OCI-M2 (cell line): Measurements from ENCODE around the gene IL3RA.
"Not testable (repeated sequence)": the region's sequence is repeated elsewhere in the genome, so short reads cannot be mapped to it uniquely, and the experiment has no call there.

Experiments used
- DNase-seq: peaks from one replicate; lab custom pipeline; 2025; ENCODE audit not compliant: unreplicated experiment; lab: John Stamatoyannopoulos, UW

The IL3RA gene

GRCh38 chrX:1397441-1398270 is 61.1 kb downstream of the IL3RA start:
- DNase-seq, result no peak

GRCh38 chrX:1398431-1399340 is 62.1 kb downstream of the IL3RA start:
- no peak for DNase-seq

- DNase-seq, result no peak
Measured at GRCh38 chrX:1400049-1400448, 63.5 kb downstream of the IL3RA start.

GRCh38 chrX:1400742-1401471 is 64.3 kb downstream of the IL3RA start:
- no peak for DNase-seq

GRCh38 chrX:1401611-1402430 is 65.2 kb downstream of the IL3RA start:
- no peak for DNase-seq

- DNase-seq, result no peak
Measured at GRCh38 chrX:1403228-1403627, 66.6 kb downstream of the IL3RA start.

- not testable (repeated sequence) for DNase-seq
Measured at GRCh38 chrX:1403867-1404266, 67.3 kb downstream of the IL3RA start.

GRCh38 chrX:1405769-1406168 is 69.2 kb downstream of the IL3RA start:
- not testable (repeated sequence) for DNase-seq

GRCh38 chrX:1407035-1407434 is 70.5 kb downstream of the IL3RA start:
- DNase-seq, result no peak

- no peak for DNase-seq
Measured at GRCh38 chrX:1411326-1411725, 74.7 kb downstream of the IL3RA start.

GRCh38 chrX:1412551-1413161 is 76.1 kb downstream of the IL3RA start:
- DNase-seq, result no peak

GRCh38 chrX:1416327-1416784 is 79.8 kb downstream of the IL3RA start:
- no peak for DNase-seq

- no peak for DNase-seq
Measured at GRCh38 chrX:1416965-1417760, 80.6 kb downstream of the IL3RA start.

GRCh38 chrX:1417921-1418771 is 81.6 kb downstream of the IL3RA start:
- no peak for DNase-seq

- no peak for DNase-seq
Measured at GRCh38 chrX:1418901-1419544, 82.4 kb downstream of the IL3RA start.

- DNase-seq, result no peak
Measured at GRCh38 chrX:1419545-1420355, 83.2 kb downstream of the IL3RA start.

- DNase-seq, result no peak
Measured at GRCh38 chrX:1420371-1420770, 83.8 kb downstream of the IL3RA start.
